Adrenal gland (tissue), 12 donors: ENCODE data around the gene DSTYK. TPM values are rescaled to one million over a fixed set of nuclear protein-coding genes. Genes with fewer than 3 reads are reported as not detected.

Experiments used
- DNase-seq, 7 donors: peaks; one replicate each; pipeline ENCODE4 v3.0.0-alpha.2; 2019 to 2020
- H3K27ac ChIP-seq, 5 donors: fragments of 200-600 bp; sonication (generic) in 4 of 5; 1 replicate in 3 of 5; 2 replicates in 2 of 5; pipeline versions ENCODE4 v1.5.1 to v1.8.0; 2016 to 2020; ENCODE audit warnings: mild to moderate bottlenecking in 1 of 5
- H3K27me3 ChIP-seq: fragments of 200-600 bp; 2 replicates; pipeline ENCODE4 v1.8.0; 2021
- H3K36me3 ChIP-seq, 2 donors: fragments of 200-600 bp; replicated peaks in 1 of 2; 1 replicate in 1 of 2; 2 replicates in 1 of 2; pipeline versions ENCODE4 v1.5.1 to v1.8.0; 2018 to 2022
- H3K4me1 ChIP-seq, 2 donors: fragments of 200-600 bp; replicated peaks in 1 of 2; 1 replicate in 1 of 2; 2 replicates in 1 of 2; pipeline versions ENCODE4 v1.5.1 to v1.8.0; 2018 to 2021
- H3K4me3 ChIP-seq, 4 donors: fragments of 200-600 bp; sonication (generic) in 3 of 4; one replicate each; pipeline ENCODE4 v1.5.1; 2016 to 2018
- H3K9me3 ChIP-seq, 3 donors: fragments of 200-600 bp; sonication (generic) in 1 of 3; replicated peaks in 1 of 3; 1 replicate in 2 of 3; 2 replicates in 1 of 3; pipeline versions ENCODE4 v1.5.1 to v1.8.0; 2016 to 2021
- CTCF ChIP-seq, 6 experiments: fragments of 450-650 bp in 4 of 6; fragments of 200-600 bp in 2 of 6; sonication (generic) in 1 of 6; IDR thresholded peaks; 1 replicate in 5 of 6; 2 replicates in 1 of 6; pipeline versions ENCODE4 v1.5.1 to v1.8.0; 2016 to 2021; ENCODE audit warnings: antibody characterized with exemption in 6 of 6, mild to moderate bottlenecking in 2 of 6, moderate library complexity in 1 of 6
- POLR2A ChIP-seq, 2 donors: fragments of 450-650 bp; IDR thresholded peaks; one replicate each; pipeline ENCODE4 v1.6.1; 2017; ENCODE audit warnings: antibody characterized with exemption in 2 of 2, mild to moderate bottlenecking in 2 of 2, moderate library complexity in 1 of 2
- WGBS, 4 donors: extraction: QIAGEN DNeasy Blood & Tissue Kit in 2 of 4; methylation state at CpG; one replicate each; pipeline versions ENCODE4 v1.1.5 to v1.1.7; 2013 to 2017; 5-methylcytosine and 5-hydroxymethylcytosine counted together
- intact Hi-C, 2 donors: fragments of 100-400 bp; cut with DNase I; formaldehyde crosslinking; loops; one replicate each; pipeline versions ENCODE4 v1.14.1 to v1.15.0; 2022 to 2023
- polyA plus RNA-seq, 3 donors: library from polyadenylated mRNA; stranded (reverse); fragments of 200-250 nt in 2 of 3; fragments of 350-450 nt in 1 of 3; fragmentation: Illumina TruSeq in 1 of 3; extraction: RNeasy Lipid Tissue Mini Kit (QIAGEN cat#74804) in 1 of 3; gene quantifications; one replicate each; pipeline ENCODE4 v1.2.3, GENCODE V29; 2013 to 2014
- total RNA-seq, 9 donors: library from RNA; depleted of rRNA in 4 of 9; stranded (reverse); fragments of >200 nt in 4 of 9; fragments of 120-200 nt in 1 of 9; fragmentation: NEBNext Ultra II Directional in 1 of 9; extraction: Animal tissue kit (Norgen Biotek cat#: 25700) in 1 of 9; gene quantifications; one replicate each; pipeline versions ENCODE4 v1.1.0 to v1.2.4, GENCODE V29; 2013 to 2023
- donor health status: healthy with polysubstance abuse.
- donor health status: Bipolar disorder and iron deficiency.
- donor health status: DM: yes; HTN: yes; CAD: no.
- donor health status: DM: no; HTN: no; CAD: no.
- donor health status: DM: no; HTN: no; CAD: no.
- donor health status: DM: yes; HTN: yes; CAD: no.

The DSTYK gene
- total and polyA plus RNA-seq, 12 donors: 4.4 to 22.9 (median 16.1) TPM

DNA sequence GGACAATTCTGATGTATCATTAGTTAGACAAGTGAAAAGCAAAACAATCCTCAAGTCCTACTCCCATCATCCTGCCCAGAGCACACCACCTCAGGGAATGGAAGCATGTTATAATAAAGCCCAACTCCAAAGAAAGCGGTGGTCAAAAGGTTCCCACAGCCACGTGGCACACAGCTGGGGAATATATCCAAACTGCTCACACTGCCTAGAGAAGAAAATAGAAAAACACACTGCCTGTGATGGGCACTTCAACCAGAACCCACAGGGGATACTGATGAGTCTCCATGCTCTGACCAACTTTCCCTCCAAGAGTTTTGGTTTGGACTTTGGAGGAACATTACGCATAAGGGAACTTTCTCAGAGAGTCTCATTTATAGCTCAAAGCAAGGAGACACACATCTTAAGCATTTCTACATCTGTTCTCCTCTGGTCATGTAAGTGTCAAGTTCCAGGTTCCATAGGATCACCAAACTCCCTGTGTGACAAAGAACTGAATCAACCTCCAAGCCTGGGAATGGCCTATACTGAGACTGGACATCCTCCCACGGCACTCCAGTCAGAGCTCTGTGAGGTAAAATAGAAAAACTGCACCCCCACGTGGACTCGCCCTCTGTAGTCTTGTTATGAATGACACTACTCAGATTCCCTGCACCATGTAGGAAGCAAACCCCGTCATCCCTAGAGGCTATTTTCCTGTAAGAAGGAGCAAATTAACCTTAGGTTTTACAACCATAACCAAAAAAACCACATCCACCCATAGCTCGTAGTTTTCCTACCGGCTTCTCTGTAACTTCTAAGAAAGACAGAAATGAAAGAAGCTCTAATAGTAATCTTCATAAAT is 12.2 kb downstream of the DSTYK start:
- no peak for DNase-seq
- Histone ChIP-seq H3K9me3 (no peaks in the 10 kb centered on the region), H3K27me3 (no peaks in the 10 kb centered on the region), H3K4me3 (no peak overlapping the region), H3K27ac (no peak overlapping the region), H3K4me1 (peaks cover 7 to 23% of the 10 kb centered on the region in 2 donors), H3K36me3 (no peaks in the 10 kb centered on the region)
- TF ChIP-seq CTCF (IDR thresholded peaks at IDR 0.05) (no peak), POLR2A (IDR thresholded peaks at IDR 0.05) (no peak)
- intact Hi-C loops: no loop called here
- 78 to 82% (median 81%) methylated on average over 9 of the region's 9 CpGs for WGBS, 4 donors

DNA sequence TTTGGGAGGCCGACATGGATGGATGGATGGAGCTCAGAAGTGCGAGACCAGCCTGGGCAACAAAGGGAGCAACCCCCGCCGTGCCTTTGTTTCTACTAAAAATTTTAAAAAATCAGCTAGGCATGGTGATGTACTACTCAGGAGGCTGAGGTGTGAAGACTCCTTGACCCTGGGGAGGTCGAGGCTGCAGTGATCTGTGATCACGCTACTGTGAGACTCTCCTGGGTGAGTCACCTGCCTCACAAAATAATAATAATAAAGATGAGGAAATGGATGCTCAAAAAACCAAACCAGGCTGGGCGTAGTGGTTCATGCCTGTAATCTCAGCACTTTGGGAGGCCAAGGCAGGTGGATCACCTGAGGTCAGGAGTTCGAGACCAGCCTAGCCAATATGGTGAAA is 19.2 kb downstream of the DSTYK start:
- no peak for TF ChIP-seq POLR2A (IDR thresholded peaks at IDR 0.05)
- no peak for TF ChIP-seq CTCF (IDR thresholded peaks at IDR 0.05)
- Histone ChIP-seq H3K27ac (peak overlapping the region in 1 of 5 donors; percentile 58), H3K4me1 (peaks cover 14 to 48% of the 10 kb centered on the region in 2 donors), H3K4me3 (no peak overlapping the region), H3K36me3 (peaks cover 0 to 2% of the 10 kb centered on the region in 2 donors), H3K27me3 (no peaks in the 10 kb centered on the region), H3K9me3 (no peaks in the 10 kb centered on the region)
- WGBS, 4 donors: 81 to 85% (median 83%) methylated on average over 8 of the region's 8 CpGs
- intact Hi-C loops: no loop called here
- DNase-seq: no peak

DNA sequence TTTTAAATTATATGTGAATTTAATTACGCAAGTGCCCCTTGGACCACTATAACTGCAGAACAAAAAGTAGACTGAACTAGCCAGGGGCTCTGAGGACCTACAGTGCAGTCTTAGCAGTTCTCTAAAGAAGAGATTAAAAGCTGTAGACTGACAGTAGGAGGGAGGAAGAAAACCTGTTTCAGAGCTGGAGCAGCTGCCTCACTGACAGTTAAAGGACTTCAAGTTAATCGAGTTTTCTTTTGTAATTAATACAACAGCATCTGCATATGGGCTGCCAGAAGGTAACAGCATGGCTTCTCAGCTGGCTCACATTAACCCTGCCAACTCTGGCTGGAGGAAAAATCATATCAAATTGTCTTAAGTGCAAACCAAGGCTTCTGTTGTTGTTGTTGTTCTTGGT is 19.9 kb downstream of the DSTYK start:
- Histone ChIP-seq H3K27me3 (no peaks in the 10 kb centered on the region), H3K4me1 (peaks cover 14 to 49% of the 10 kb centered on the region in 2 donors), H3K9me3 (no peaks in the 10 kb centered on the region), H3K27ac (peak overlapping the region in 3 of 5 donors; percentile 38 to 58 (median 38)), H3K36me3 (peaks cover 0 to 8% of the 10 kb centered on the region in 2 donors), H3K4me3 (peak overlapping the region in 1 of 4 donors; percentile 9)
- DNase-seq: no peak
- TF ChIP-seq POLR2A (IDR thresholded peaks at IDR 0.05) (no peak), CTCF (IDR thresholded peaks at IDR 0.05) (no peak)
- WGBS, 4 donors: 38 to 46% (median 41%) methylated on average over 2 of the region's 2 CpGs
- intact Hi-C loops: no loop called here

- H3K4me3 ChIP-seq: peak overlapping the region in 1 of 4 donors; percentile 9
- peak; percentile 42 to 71 (median 66) for DNase-seq
- H3K9me3 ChIP-seq: no peaks in the 10 kb centered on the region
- WGBS, 4 donors: 36 to 51% (median 42%) methylated on average over 9 of the region's 9 CpGs
- peak overlapping the region in 3 of 5 donors; percentile 38 to 58 (median 38) for H3K27ac ChIP-seq
- no peaks in the 10 kb centered on the region for H3K27me3 ChIP-seq
- intact Hi-C loops: no loop called here
- peaks cover 14 to 49% of the 10 kb centered on the region in 2 donors for H3K4me1 ChIP-seq
- H3K36me3 ChIP-seq: peaks cover 0 to 12% of the 10 kb centered on the region in 2 donors
- TF ChIP-seq POLR2A (IDR thresholded peaks at IDR 0.05) (no peak), CTCF (IDR thresholded peaks at IDR 0.05) (no peak)
Measured at GRCh38 chr1:205190845-205191577, 20.5 kb downstream of the DSTYK start.
